Suprapubic skin (tissue), 4 donors: ENCODE measurements around the gene PRMT3. TPM values are rescaled to one million over a fixed set of nuclear protein-coding genes. Genes with fewer than 3 reads are reported as not detected.

Experiments used
- DNase-seq, 2 donors: peaks; one replicate each; pipeline ENCODE4 v3.0.0-alpha.2; 2019; ENCODE audit warnings: low spot score in 2 of 2
- H3K27ac ChIP-seq: fragments of 200-600 bp; sonication (generic); one replicate; pipeline ENCODE4 v1.5.1; 2019
- H3K27me3 ChIP-seq: fragments of 200-600 bp; sonication (generic); one replicate; pipeline ENCODE4 v1.5.1; 2019
- H3K36me3 ChIP-seq: fragments of 200-600 bp; sonication (generic); one replicate; pipeline ENCODE4 v1.5.1; 2019
- H3K4me1 ChIP-seq: fragments of 200-600 bp; sonication (generic); one replicate; pipeline ENCODE4 v1.5.1; 2019
- H3K4me3 ChIP-seq: fragments of 200-600 bp; sonication (generic); one replicate; pipeline ENCODE4 v1.5.1; 2019; ENCODE audit warnings: mild to moderate bottlenecking
- H3K9me3 ChIP-seq: fragments of 200-600 bp; sonication (generic); one replicate; pipeline ENCODE4 v1.5.1; 2019
- EP300 ChIP-seq: sonication (generic); formaldehyde crosslinking; IDR thresholded peaks from one replicate; pipeline ENCODE4 v1.6.1; 2017; ENCODE audit warnings: antibody characterized with exemption
- POLR2A ChIP-seq, 2 donors: fragments of 450-650 bp; IDR thresholded peaks; one replicate each; pipeline ENCODE4 v1.6.1; 2017; ENCODE audit warnings: antibody characterized with exemption in 2 of 2, mild to moderate bottlenecking in 2 of 2, moderate library complexity in 2 of 2
- POLR2AphosphoS5 ChIP-seq, 3 donors: sonication (generic); formaldehyde crosslinking; IDR thresholded peaks; one replicate each; pipeline ENCODE4 v1.6.1; 2017; ENCODE audit warnings: antibody characterized with exemption in 3 of 3
- WGBS: methylation state at CpG from one replicate; pipeline ENCODE4 v1.1.5; 2018; 5-methylcytosine and 5-hydroxymethylcytosine counted together
- total RNA-seq, 4 donors: library from RNA; depleted of rRNA; stranded (reverse); fragments of >200 nt; gene quantifications; one replicate each; pipeline ENCODE4 v1.1.0, GENCODE V29; 2016
- TF ChIP-seq, protein P1 (sequence below), 2 donors: fragments of 200-600 bp in 1 of 2; fragments of 450-650 bp in 1 of 2; sonication (generic) in 1 of 2; IDR thresholded peaks; one replicate each; pipeline ENCODE4 v1.5.1; 2016 to 2019; ENCODE audit warnings: antibody characterized with exemption in 2 of 2, mild to moderate bottlenecking in 1 of 2, moderate library complexity in 1 of 2

Gene PRMT3
- total RNA-seq, 4 donors from 2014 or later, result 13.3 to 19.7 (median 15.5) TPM

DNA sequence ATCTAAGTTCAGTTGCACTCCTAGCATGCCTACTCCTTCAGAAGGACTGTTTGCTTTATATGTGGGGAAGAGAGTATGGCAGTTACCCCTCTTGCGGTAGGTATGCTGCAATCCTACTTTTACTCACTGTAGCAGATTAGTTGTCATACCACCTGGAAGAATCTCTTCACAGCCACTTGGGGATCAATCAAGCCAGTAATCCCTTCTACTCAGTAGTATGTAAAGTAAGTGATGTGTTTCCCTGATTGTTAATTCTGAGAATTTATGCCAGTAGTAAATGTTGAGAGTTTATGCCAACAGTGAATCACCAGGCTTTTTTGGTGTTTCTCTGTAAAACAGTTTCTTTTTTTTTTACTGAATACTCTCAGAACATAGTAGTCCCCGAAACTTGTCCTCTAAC is 34.4 kb downstream of the PRMT3 start:
- H3K4me1 ChIP-seq, result no peaks in the 10 kb centered on the region
- H3K27me3 ChIP-seq, result no peaks in the 10 kb centered on the region
- TF ChIP-seq, protein P1, sequence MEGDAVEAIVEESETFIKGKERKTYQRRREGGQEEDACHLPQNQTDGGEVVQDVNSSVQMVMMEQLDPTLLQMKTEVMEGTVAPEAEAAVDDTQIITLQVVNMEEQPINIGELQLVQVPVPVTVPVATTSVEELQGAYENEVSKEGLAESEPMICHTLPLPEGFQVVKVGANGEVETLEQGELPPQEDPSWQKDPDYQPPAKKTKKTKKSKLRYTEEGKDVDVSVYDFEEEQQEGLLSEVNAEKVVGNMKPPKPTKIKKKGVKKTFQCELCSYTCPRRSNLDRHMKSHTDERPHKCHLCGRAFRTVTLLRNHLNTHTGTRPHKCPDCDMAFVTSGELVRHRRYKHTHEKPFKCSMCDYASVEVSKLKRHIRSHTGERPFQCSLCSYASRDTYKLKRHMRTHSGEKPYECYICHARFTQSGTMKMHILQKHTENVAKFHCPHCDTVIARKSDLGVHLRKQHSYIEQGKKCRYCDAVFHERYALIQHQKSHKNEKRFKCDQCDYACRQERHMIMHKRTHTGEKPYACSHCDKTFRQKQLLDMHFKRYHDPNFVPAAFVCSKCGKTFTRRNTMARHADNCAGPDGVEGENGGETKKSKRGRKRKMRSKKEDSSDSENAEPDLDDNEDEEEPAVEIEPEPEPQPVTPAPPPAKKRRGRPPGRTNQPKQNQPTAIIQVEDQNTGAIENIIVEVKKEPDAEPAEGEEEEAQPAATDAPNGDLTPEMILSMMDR (IDR thresholded peaks at IDR 0.05), result no peak
- TF ChIP-seq POLR2A (IDR thresholded peaks at IDR 0.05) (no peak), POLR2AphosphoS5 (IDR thresholded peaks at IDR 0.05) (no peak)
- WGBS, result 50% methylated on average over 2 of the region's 2 CpGs
- H3K9me3 ChIP-seq, result no peaks in the 10 kb centered on the region
- H3K4me3 ChIP-seq, result no peak overlapping the region
- H3K27ac ChIP-seq, result no peak overlapping the region
- no peak for DNase-seq
- H3K36me3 ChIP-seq, result peaks cover 17% of the 10 kb centered on the region

- TF ChIP-seq POLR2AphosphoS5 (IDR thresholded peaks at IDR 0.05) (no peak), POLR2A (IDR thresholded peaks at IDR 0.05) (no peak), EP300 (no peak)
- TF ChIP-seq, protein P1 (IDR thresholded peaks at IDR 0.05), result no peak
- Histone ChIP-seq H3K4me3 (no peak overlapping the region), H3K36me3 (peaks cover 10% of the 10 kb centered on the region), H3K27ac (no peak overlapping the region), H3K27me3 (no peaks in the 10 kb centered on the region), H3K4me1 (no peaks in the 10 kb centered on the region), H3K9me3 (no peaks in the 10 kb centered on the region)
- no peak for DNase-seq
- 90% methylated on average over 5 of the region's 5 CpGs for WGBS
Measured at GRCh38 chr11:20429216-20429615, 41.7 kb downstream of the PRMT3 start.

DNA sequence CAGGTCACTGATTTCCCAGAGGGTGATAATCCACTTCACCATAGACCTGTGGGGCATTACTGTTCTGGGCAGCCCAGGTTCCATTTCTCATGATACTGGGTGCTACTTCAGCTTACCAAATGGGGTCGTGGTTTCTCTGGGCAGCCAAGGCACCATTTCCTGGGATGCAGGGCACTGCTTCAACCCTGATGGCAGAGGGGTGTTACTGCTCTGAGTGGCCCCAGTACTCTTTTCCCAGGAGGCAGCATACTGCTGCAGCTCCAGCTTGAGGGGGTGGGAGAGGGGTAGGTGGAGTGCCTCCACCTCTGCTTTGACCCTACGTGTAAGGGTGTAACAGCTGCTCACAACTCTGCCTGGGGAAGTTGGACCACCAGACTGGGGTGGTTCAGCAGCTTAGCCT is 51.1 kb downstream of the PRMT3 start:
- TF ChIP-seq EP300, result no peak
- TF ChIP-seq, protein P1 (IDR thresholded peaks at IDR 0.05), result no peak
- TF ChIP-seq POLR2A (IDR thresholded peaks at IDR 0.05), result no peak
- TF ChIP-seq POLR2AphosphoS5 (IDR thresholded peaks at IDR 0.05), result no peak
- H3K36me3 ChIP-seq, result peaks cover 12% of the 10 kb centered on the region
- no peaks in the 10 kb centered on the region for H3K27me3 ChIP-seq
- no peaks in the 10 kb centered on the region for H3K9me3 ChIP-seq
- H3K4me3 ChIP-seq, result no peak overlapping the region
- no peak for DNase-seq
- 100% methylated on average over 2 of the region's 2 CpGs for WGBS
- no peak overlapping the region for H3K27ac ChIP-seq
- no peaks in the 10 kb centered on the region for H3K4me1 ChIP-seq

DNA sequence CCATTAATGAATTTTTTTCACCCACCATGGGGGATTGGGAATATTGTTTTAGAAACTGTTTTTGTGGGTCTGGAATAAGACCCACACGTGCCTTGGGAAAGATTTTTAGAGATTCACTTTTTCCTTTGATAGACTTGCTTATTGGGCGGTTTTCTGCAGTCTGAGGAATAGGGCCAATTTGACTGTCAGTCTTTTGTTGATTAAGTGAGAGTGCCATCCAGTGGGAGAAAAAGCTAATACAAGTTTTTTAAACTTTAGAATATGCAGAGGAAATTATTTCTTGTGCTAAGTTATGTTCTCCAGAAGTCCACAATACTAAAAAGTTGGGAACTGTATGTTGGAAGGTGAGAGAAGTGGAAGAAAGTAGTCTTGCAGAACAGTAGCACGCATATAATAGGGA is 56.1 kb downstream of the PRMT3 start:
- no peaks in the 10 kb centered on the region for H3K4me1 ChIP-seq
- TF ChIP-seq, protein P1 (IDR thresholded peaks at IDR 0.05), result no peak
- TF ChIP-seq POLR2A (IDR thresholded peaks at IDR 0.05), result no peak
- TF ChIP-seq POLR2AphosphoS5 (IDR thresholded peaks at IDR 0.05), result no peak
- TF ChIP-seq EP300, result no peak
- H3K4me3 ChIP-seq, result no peak overlapping the region
- H3K27ac ChIP-seq, result no peak overlapping the region
- H3K9me3 ChIP-seq, result no peaks in the 10 kb centered on the region
- H3K27me3 ChIP-seq, result no peaks in the 10 kb centered on the region
- WGBS, result 60% methylated on average over 3 of the region's 3 CpGs
- no peak for DNase-seq
- H3K36me3 ChIP-seq, result peaks cover 7% of the 10 kb centered on the region

GRCh38 chr11:20444535-20444934 is 57.0 kb downstream of the PRMT3 start:
- no peak for TF ChIP-seq POLR2AphosphoS5 (IDR thresholded peaks at IDR 0.05)
- TF ChIP-seq, protein P1 (IDR thresholded peaks at IDR 0.05), result no peak
- no peak for TF ChIP-seq EP300
- no peak for TF ChIP-seq POLR2A (IDR thresholded peaks at IDR 0.05)
- H3K36me3 ChIP-seq, result no peaks in the 10 kb centered on the region
- no peak for DNase-seq
- no peaks in the 10 kb centered on the region for H3K27me3 ChIP-seq
- no peaks in the 10 kb centered on the region for H3K9me3 ChIP-seq
- H3K4me3 ChIP-seq, result no peak overlapping the region
- no peak overlapping the region for H3K27ac ChIP-seq
- no peaks in the 10 kb centered on the region for H3K4me1 ChIP-seq
- 95% methylated on average over 1 of the region's 1 CpG for WGBS
